ENCODE measurements around the gene TECTA.

Gene TECTA

GRCh38 chr11:121099364-121099763 is 1.7 kb upstream of the TECTA start:
- Histone ChIP-seq H3K4me3 (ENCODE audit: low read length) (no peak overlapping the region), H3K27ac (ENCODE audit: low read depth, low read length) (no peak overlapping the region), H3K9ac (ENCODE audit: low read depth, low read length) (no peak overlapping the region), H3K9me3 (ENCODE audit: insufficient read depth, low read depth, low read length) (no peaks in the 10 kb centered on the region), H3K4me1 (ENCODE audit: insufficient read depth, low read length) (peaks cover 29% of the 10 kb centered on the region), H3K27me3 (ENCODE audit: insufficient read depth, low read length) (no peaks in the 10 kb centered on the region), H3K36me3 (ENCODE audit: insufficient read depth, low read length) (no peaks in the 10 kb centered on the region)
- WGBS = 88% methylated on average over 4 of the region's 4 CpGs

- no peaks in the 10 kb centered on the region for H3K9me3 ChIP-seq (ENCODE audit: insufficient read depth, low read depth, low read length)
- H3K27me3 ChIP-seq (ENCODE audit: insufficient read depth, low read length) = no peaks in the 10 kb centered on the region
- no peak overlapping the region for H3K27ac ChIP-seq (ENCODE audit: low read depth, low read length)
- no peaks in the 10 kb centered on the region for H3K36me3 ChIP-seq (ENCODE audit: insufficient read depth, low read length)
- no peak overlapping the region for H3K9ac ChIP-seq (ENCODE audit: low read depth, low read length)
- H3K4me3 ChIP-seq (ENCODE audit: low read length) = no peak overlapping the region
- 91% methylated on average over 3 of the region's 4 CpGs for WGBS
- peaks cover 29% of the 10 kb centered on the region for H3K4me1 ChIP-seq (ENCODE audit: insufficient read depth, low read length)
These were observed 1.2 kb upstream of the TECTA start for GRCh38 chr11:121099885-121100284.

GRCh38 chr11:121104312-121104762 is 3.3 kb downstream of the TECTA start:
- Histone ChIP-seq H3K27ac (ENCODE audit: low read depth, low read length) (no peak overlapping the region), H3K27me3 (ENCODE audit: insufficient read depth, low read length) (no peaks in the 10 kb centered on the region), H3K36me3 (ENCODE audit: insufficient read depth, low read length) (no peaks in the 10 kb centered on the region), H3K4me3 (ENCODE audit: low read length) (no peak overlapping the region), H3K9me3 (ENCODE audit: insufficient read depth, low read depth, low read length) (no peaks in the 10 kb centered on the region), H3K9ac (ENCODE audit: low read depth, low read length) (no peak overlapping the region), H3K4me1 (ENCODE audit: insufficient read depth, low read length) (peaks cover 29% of the 10 kb centered on the region)
- WGBS = 88% methylated on average over 9 of the region's 9 CpGs

DNA sequence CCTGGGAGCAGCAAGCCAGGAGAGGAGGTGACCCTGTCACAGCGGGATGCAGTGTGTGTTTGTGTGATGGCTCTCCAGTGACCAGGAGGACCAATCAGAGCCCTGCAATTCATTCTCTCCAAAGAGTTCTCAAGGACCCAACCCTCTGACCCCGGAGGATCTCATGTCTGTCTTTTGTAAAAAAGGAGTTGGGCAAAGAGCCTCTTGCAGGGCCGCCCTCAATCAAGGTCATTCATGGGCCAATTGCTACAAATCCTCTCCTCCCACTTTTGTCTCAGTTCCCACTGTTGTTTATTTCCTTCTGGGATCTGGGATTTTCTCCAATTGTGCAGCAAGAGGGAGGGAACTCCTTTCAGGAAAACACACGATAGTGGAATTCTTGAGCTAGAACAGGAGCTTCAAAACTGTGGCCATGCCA is 4.0 kb downstream of the TECTA start:
- Histone ChIP-seq H3K4me1 (ENCODE audit: insufficient read depth, low read length) (peaks cover 26% of the 10 kb centered on the region), H3K27me3 (ENCODE audit: insufficient read depth, low read length) (no peaks in the 10 kb centered on the region), H3K27ac (ENCODE audit: low read depth, low read length) (no peak overlapping the region), H3K9me3 (ENCODE audit: insufficient read depth, low read depth, low read length) (no peaks in the 10 kb centered on the region), H3K4me3 (ENCODE audit: low read length) (no peak overlapping the region), H3K36me3 (ENCODE audit: insufficient read depth, low read length) (no peaks in the 10 kb centered on the region), H3K9ac (ENCODE audit: low read depth, low read length) (no peak overlapping the region)
- 99% methylated on average over 4 of the region's 4 CpGs for WGBS

DNA sequence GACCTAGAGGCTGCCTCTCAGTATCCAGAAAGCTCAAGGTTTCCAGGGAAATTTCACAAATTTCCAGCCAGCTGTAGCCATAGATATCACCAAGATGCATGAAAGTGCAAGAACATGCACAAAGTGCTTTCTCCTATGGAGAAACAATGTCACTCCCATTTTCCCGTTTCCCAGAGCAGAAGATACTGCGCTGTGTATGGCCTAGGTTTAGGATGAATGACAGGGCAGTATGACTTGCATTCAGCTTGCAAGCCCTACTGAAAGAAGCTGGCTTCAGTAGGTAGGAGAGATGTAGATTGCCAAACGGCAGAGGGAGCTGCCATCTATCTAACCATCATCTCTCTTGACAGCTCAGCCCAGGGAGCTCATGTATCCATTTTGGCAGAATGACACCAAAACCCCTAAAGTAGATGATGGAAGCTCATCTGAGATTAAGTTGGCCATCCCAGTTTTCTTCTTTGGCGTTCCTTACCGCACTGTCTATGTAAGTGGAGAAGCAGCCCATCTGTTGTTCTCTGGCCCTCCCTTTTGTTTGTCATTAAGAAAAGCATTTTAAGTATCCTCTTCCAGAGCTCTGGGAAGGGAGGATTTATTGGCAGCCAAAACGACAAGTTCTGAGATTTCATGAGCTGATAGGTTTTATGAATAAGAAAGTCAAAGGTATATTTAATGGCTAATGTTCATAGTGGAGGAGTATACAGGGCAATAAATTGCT is 4.6 kb downstream of the TECTA start:
- WGBS = 93% methylated on average over 5 of the region's 6 CpGs

GRCh38 chr11:121106812-121107211 is 5.8 kb downstream of the TECTA start:
- no peaks in the 10 kb centered on the region for H3K36me3 ChIP-seq (ENCODE audit: insufficient read depth, low read length)
- WGBS = 73% methylated on average over 5 of the region's 5 CpGs
- peaks cover 5% of the 10 kb centered on the region; the same call in 1 of the 2 replicates for H3K27me3 ChIP-seq (ENCODE audit: insufficient read depth, low read length)
- H3K27ac ChIP-seq (ENCODE audit: low read depth, low read length) = no peak overlapping the region
- H3K4me3 ChIP-seq (ENCODE audit: low read length) = no peak overlapping the region
- H3K9ac ChIP-seq (ENCODE audit: low read depth, low read length) = no peak overlapping the region
- no peaks in the 10 kb centered on the region for H3K9me3 ChIP-seq (ENCODE audit: insufficient read depth, low read depth, low read length)
- H3K4me1 ChIP-seq (ENCODE audit: insufficient read depth, low read length) = peaks cover 9% of the 10 kb centered on the region

More for the DNA sequence above, 4.6 kb downstream of the TECTA start:
- Histone ChIP-seq H3K4me1 (ENCODE audit: insufficient read depth, low read length) (peaks cover 21% of the 10 kb centered on the region), H3K27me3 (ENCODE audit: insufficient read depth, low read length) (no peaks in the 10 kb centered on the region), H3K36me3 (ENCODE audit: insufficient read depth, low read length) (no peaks in the 10 kb centered on the region), H3K9me3 (ENCODE audit: insufficient read depth, low read depth, low read length) (no peaks in the 10 kb centered on the region), H3K4me3 (ENCODE audit: low read length) (no peak overlapping the region), H3K27ac (ENCODE audit: low read depth, low read length) (no peak overlapping the region), H3K9ac (ENCODE audit: low read depth, low read length) (no peak overlapping the region)

GRCh38 chr11:121108413-121108812 is 7.4 kb downstream of the TECTA start:
- no peaks in the 10 kb centered on the region for H3K36me3 ChIP-seq (ENCODE audit: insufficient read depth, low read length)
- no peak overlapping the region for H3K27ac ChIP-seq (ENCODE audit: low read depth, low read length)
- H3K4me3 ChIP-seq (ENCODE audit: low read length) = no peak overlapping the region
- WGBS = 0% methylated on average over 1 of the region's 1 CpG
- H3K9me3 ChIP-seq (ENCODE audit: insufficient read depth, low read depth, low read length) = no peaks in the 10 kb centered on the region
- H3K27me3 ChIP-seq (ENCODE audit: insufficient read depth, low read length) = peaks cover 6% of the 10 kb centered on the region; the same call in 1 of the 2 replicates
- no peak overlapping the region for H3K9ac ChIP-seq (ENCODE audit: low read depth, low read length)
- H3K4me1 ChIP-seq (ENCODE audit: insufficient read depth, low read length) = no peaks in the 10 kb centered on the region

GRCh38 chr11:121109471-121109870 is 8.4 kb downstream of the TECTA start:
- H3K4me1 ChIP-seq (ENCODE audit: insufficient read depth, low read length) = no peaks in the 10 kb centered on the region
- H3K4me3 ChIP-seq (ENCODE audit: low read length) = no peak overlapping the region
- H3K36me3 ChIP-seq (ENCODE audit: insufficient read depth, low read length) = no peaks in the 10 kb centered on the region
- H3K9me3 ChIP-seq (ENCODE audit: insufficient read depth, low read depth, low read length) = no peaks in the 10 kb centered on the region
- H3K9ac ChIP-seq (ENCODE audit: low read depth, low read length) = no peak overlapping the region
- H3K27ac ChIP-seq (ENCODE audit: low read depth, low read length) = no peak overlapping the region
- peaks cover 6% of the 10 kb centered on the region; the same call in 1 of the 2 replicates for H3K27me3 ChIP-seq (ENCODE audit: insufficient read depth, low read length)
- WGBS = 93% methylated on average over 2 of the region's 2 CpGs

- Histone ChIP-seq H3K36me3 (ENCODE audit: insufficient read depth, low read length) (no peaks in the 10 kb centered on the region), H3K9ac (ENCODE audit: low read depth, low read length) (no peak overlapping the region), H3K4me3 (ENCODE audit: low read length) (no peak overlapping the region), H3K27ac (ENCODE audit: low read depth, low read length) (no peak overlapping the region), H3K4me1 (ENCODE audit: insufficient read depth, low read length) (no peaks in the 10 kb centered on the region), H3K27me3 (ENCODE audit: insufficient read depth, low read length) (peaks cover 6% of the 10 kb centered on the region; the same call in 1 of the 2 replicates), H3K9me3 (ENCODE audit: insufficient read depth, low read depth, low read length) (no peaks in the 10 kb centered on the region)
- WGBS = 88% methylated on average over 7 of the region's 7 CpGs
These were observed 9.0 kb downstream of the TECTA start for GRCh38 chr11:121109916-121110586.

- peaks cover 6% of the 10 kb centered on the region; the same call in 1 of the 2 replicates for H3K27me3 ChIP-seq (ENCODE audit: insufficient read depth, low read length)
- H3K4me3 ChIP-seq (ENCODE audit: low read length) = no peak overlapping the region
- H3K9me3 ChIP-seq (ENCODE audit: insufficient read depth, low read depth, low read length) = no peaks in the 10 kb centered on the region
- no peaks in the 10 kb centered on the region for H3K4me1 ChIP-seq (ENCODE audit: insufficient read depth, low read length)
- 89% methylated on average over 10 of the region's 10 CpGs for WGBS
- H3K9ac ChIP-seq (ENCODE audit: low read depth, low read length) = no peak overlapping the region
- H3K36me3 ChIP-seq (ENCODE audit: insufficient read depth, low read length) = no peaks in the 10 kb centered on the region
- H3K27ac ChIP-seq (ENCODE audit: low read depth, low read length) = no peak overlapping the region
These were observed 10.1 kb downstream of the TECTA start for GRCh38 chr11:121110871-121111724.
